Subcutaneous adipose tissue (tissue), 4 donors: ENCODE data around the gene SH2D7. TPM values are rescaled to one million over a fixed set of nuclear protein-coding genes. Genes with fewer than 3 reads are reported as not detected.

Experiments used
- CTCF ChIP-seq: fragments of 450-650 bp; IDR thresholded peaks from one replicate; pipeline ENCODE4 v1.5.1; 2016; ENCODE audit warnings: low read depth, mild to moderate bottlenecking, control low read depth, antibody characterized with exemption, moderate library complexity
- total RNA-seq, 4 donors: library from RNA; depleted of rRNA; stranded (reverse); fragments of >200 nt; gene quantifications; one replicate each; pipeline ENCODE4 v1.1.0, GENCODE V29; 2016

The SH2D7 gene
- total RNA-seq, 4 donors from 2014 or later: not detected

- TF ChIP-seq CTCF: no peak
Observed at GRCh38 chr15:78054966-78055365, 37.4 kb upstream of the SH2D7 start.

GRCh38 chr15:78055919-78056713 is 36.2 kb upstream of the SH2D7 start:
- no peak for TF ChIP-seq CTCF

GRCh38 chr15:78056714-78057269 is 35.6 kb upstream of the SH2D7 start:
- TF ChIP-seq CTCF: no peak

GRCh38 chr15:78057803-78058202 is 34.6 kb upstream of the SH2D7 start:
- no peak for TF ChIP-seq CTCF

GRCh38 chr15:78058401-78058935 is 33.9 kb upstream of the SH2D7 start:
- TF ChIP-seq CTCF: no peak

GRCh38 chr15:78059110-78059839 is 33.1 kb upstream of the SH2D7 start:
- no peak for TF ChIP-seq CTCF

GRCh38 chr15:78060232-78060631 is 32.1 kb upstream of the SH2D7 start:
- TF ChIP-seq CTCF: no peak
